ENCODE measurements around the gene L1CAM.

The L1CAM gene

GRCh38 chrX:153875391-153876111 lies 10.4 kb downstream of the L1CAM start:
- peak; percentile 85 for DNase-seq

GRCh38 chrX:153874366-153875125 lies 11.4 kb downstream of the L1CAM start:
- DNase-seq: no peak

GRCh38 chrX:153874085-153874365 lies 11.9 kb downstream of the L1CAM start:
- DNase-seq: no peak

- DNase-seq: no peak
Measured at GRCh38 chrX:153873282-153874084, 12.5 kb downstream of the L1CAM start.

GRCh38 chrX:153871946-153872878 lies 13.8 kb downstream of the L1CAM start:
- DNase-seq: no peak

- DNase-seq: no peak
Measured at GRCh38 chrX:153871451-153871850, 14.5 kb downstream of the L1CAM start.

- no peak for DNase-seq
Measured at GRCh38 chrX:153870791-153871360, 15.1 kb downstream of the L1CAM start.

- DNase-seq: no peak
Measured at GRCh38 chrX:153870288-153870690, 15.7 kb downstream of the L1CAM start.

GRCh38 chrX:153869473-153870287 lies 16.3 kb downstream of the L1CAM start:
- no peak for DNase-seq

- DNase-seq: no peak
Measured at GRCh38 chrX:153868576-153869472, 17.1 kb downstream of the L1CAM start.

- no peak for DNase-seq
Measured at GRCh38 chrX:153867671-153868070, 18.3 kb downstream of the L1CAM start.

GRCh38 chrX:153867139-153867538 lies 18.8 kb downstream of the L1CAM start:
- no peak for DNase-seq

- DNase-seq: no peak
Measured at GRCh38 chrX:153866302-153867019, 19.5 kb downstream of the L1CAM start.

GRCh38 chrX:153865685-153866084 lies 20.3 kb downstream of the L1CAM start:
- no peak for DNase-seq

GRCh38 chrX:153865321-153865580 lies 20.7 kb downstream of the L1CAM start:
- DNase-seq: no peak

- no peak for DNase-seq
Measured at GRCh38 chrX:153864561-153865320, 21.2 kb downstream of the L1CAM start.

GRCh38 chrX:153864101-153864500 lies 21.9 kb downstream of the L1CAM start:
- DNase-seq: no peak

- DNase-seq: no peak
Measured at GRCh38 chrX:153863251-153863991, 22.6 kb downstream of the L1CAM start.
